ENCODE measurements around the gene PLEKHO2. TPM values are rescaled to one million over a fixed set of nuclear protein-coding genes. Genes with fewer than 3 reads are reported as not detected.
"Not testable (repeated sequence)": the region's sequence is repeated elsewhere in the genome, so short reads cannot be mapped to it uniquely, and the experiment has no call there.

Gene PLEKHO2
- total and polyA plus RNA-seq, 2 experiments from 2014 or later = 12.7 to 15.1 TPM

GRCh38 chr15:64809649-64810496 lies 31.8 kb upstream of the PLEKHO2 start:
- Histone ChIP-seq H3K4me2 (no peak overlapping the region), H3K9me2 (replicated peaks; ENCODE audit: insufficient read depth) (no peaks in the 10 kb centered on the region), H3K27ac (no peak overlapping the region), H3K4me3 (no peak overlapping the region), H3K9me3 (ENCODE audit: low read depth) (no peaks in the 10 kb centered on the region), H3K79me2 (no peaks in the 10 kb centered on the region), H3K27me3 (no peaks in the 10 kb centered on the region), H3K36me3 (replicated peaks; ENCODE audit: insufficient read depth, low read depth) (no peaks in the 10 kb centered on the region), H3K4me1 (ENCODE audit: insufficient read depth) (no peaks in the 10 kb centered on the region), H2AFZ (no peak overlapping the region), H4K20me1 (ENCODE audit: insufficient read depth, poor library complexity, severe bottlenecking) (no peaks in the 10 kb centered on the region)
- TF ChIP-seq, protein P1, sequence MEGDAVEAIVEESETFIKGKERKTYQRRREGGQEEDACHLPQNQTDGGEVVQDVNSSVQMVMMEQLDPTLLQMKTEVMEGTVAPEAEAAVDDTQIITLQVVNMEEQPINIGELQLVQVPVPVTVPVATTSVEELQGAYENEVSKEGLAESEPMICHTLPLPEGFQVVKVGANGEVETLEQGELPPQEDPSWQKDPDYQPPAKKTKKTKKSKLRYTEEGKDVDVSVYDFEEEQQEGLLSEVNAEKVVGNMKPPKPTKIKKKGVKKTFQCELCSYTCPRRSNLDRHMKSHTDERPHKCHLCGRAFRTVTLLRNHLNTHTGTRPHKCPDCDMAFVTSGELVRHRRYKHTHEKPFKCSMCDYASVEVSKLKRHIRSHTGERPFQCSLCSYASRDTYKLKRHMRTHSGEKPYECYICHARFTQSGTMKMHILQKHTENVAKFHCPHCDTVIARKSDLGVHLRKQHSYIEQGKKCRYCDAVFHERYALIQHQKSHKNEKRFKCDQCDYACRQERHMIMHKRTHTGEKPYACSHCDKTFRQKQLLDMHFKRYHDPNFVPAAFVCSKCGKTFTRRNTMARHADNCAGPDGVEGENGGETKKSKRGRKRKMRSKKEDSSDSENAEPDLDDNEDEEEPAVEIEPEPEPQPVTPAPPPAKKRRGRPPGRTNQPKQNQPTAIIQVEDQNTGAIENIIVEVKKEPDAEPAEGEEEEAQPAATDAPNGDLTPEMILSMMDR (IDR thresholded peaks at IDR 0.05; ENCODE audit: poor library complexity) = peak; percentile 99
- no peak for TF ChIP-seq EZH2phosphoT487 (IDR thresholded peaks at IDR 0.05; ENCODE audit: low read depth, severe bottlenecking, unreplicated experiment)
- peak; percentile 91 for DNase-seq (ENCODE audit: low spot score)
- WGBS (ENCODE audit: low lambda C conversion rate, missing lambda C conversion rate) = 35% methylated on average over 14 of the region's 14 CpGs

GRCh38 chr15:64810497-64811326 lies 31.0 kb upstream of the PLEKHO2 start:
- Histone ChIP-seq H3K4me2 (no peak overlapping the region), H3K36me3 (replicated peaks; ENCODE audit: insufficient read depth, low read depth) (no peaks in the 10 kb centered on the region), H3K27ac (no peak overlapping the region), H3K27me3 (no peaks in the 10 kb centered on the region), H4K20me1 (ENCODE audit: insufficient read depth, poor library complexity, severe bottlenecking) (no peaks in the 10 kb centered on the region), H3K4me1 (ENCODE audit: insufficient read depth) (no peaks in the 10 kb centered on the region), H3K9me3 (ENCODE audit: low read depth) (no peaks in the 10 kb centered on the region), H2AFZ (no peak overlapping the region), H3K9me2 (replicated peaks; ENCODE audit: insufficient read depth) (no peaks in the 10 kb centered on the region), H3K79me2 (no peaks in the 10 kb centered on the region), H3K4me3 (no peak overlapping the region)
- DNase-seq (ENCODE audit: low spot score) = no peak
- 74% methylated on average over 6 of the region's 6 CpGs for WGBS (ENCODE audit: low lambda C conversion rate, missing lambda C conversion rate)
- no peak for TF ChIP-seq EZH2phosphoT487 (IDR thresholded peaks at IDR 0.05; ENCODE audit: low read depth, severe bottlenecking, unreplicated experiment)
- TF ChIP-seq, protein P1 (IDR thresholded peaks at IDR 0.05; ENCODE audit: poor library complexity) = no peak
- no peak for TF ChIP-seq EZH2 (IDR thresholded peaks at IDR 0.05; ENCODE audit: borderline replicate concordance)

- no peaks in the 10 kb centered on the region for H3K4me1 ChIP-seq (ENCODE audit: insufficient read depth)
- H3K4me2 ChIP-seq = no peak overlapping the region
- 63% methylated on average over 6 of the region's 6 CpGs for WGBS (ENCODE audit: low lambda C conversion rate, missing lambda C conversion rate)
- no peak overlapping the region for H2AFZ ChIP-seq
- no peaks in the 10 kb centered on the region for H3K36me3 ChIP-seq (replicated peaks; ENCODE audit: insufficient read depth, low read depth)
- H3K9me2 ChIP-seq (replicated peaks; ENCODE audit: insufficient read depth) = no peaks in the 10 kb centered on the region
- H3K9me3 ChIP-seq (ENCODE audit: low read depth) = no peaks in the 10 kb centered on the region
- TF ChIP-seq, protein P1 (IDR thresholded peaks at IDR 0.05; ENCODE audit: poor library complexity) = no peak
- TF ChIP-seq EZH2phosphoT487 (IDR thresholded peaks at IDR 0.05; ENCODE audit: low read depth, severe bottlenecking, unreplicated experiment) = no peak
- no peak for TF ChIP-seq EZH2 (IDR thresholded peaks at IDR 0.05; ENCODE audit: borderline replicate concordance)
- H3K27me3 ChIP-seq = no peaks in the 10 kb centered on the region
- H3K27ac ChIP-seq = no peak overlapping the region
- no peaks in the 10 kb centered on the region for H3K79me2 ChIP-seq
- H4K20me1 ChIP-seq (ENCODE audit: insufficient read depth, poor library complexity, severe bottlenecking) = no peaks in the 10 kb centered on the region
- no peak overlapping the region for H3K4me3 ChIP-seq
- DNase-seq (ENCODE audit: low spot score) = peak; percentile 55
Observed at GRCh38 chr15:64813075-64813474, 28.6 kb upstream of the PLEKHO2 start.

DNA sequence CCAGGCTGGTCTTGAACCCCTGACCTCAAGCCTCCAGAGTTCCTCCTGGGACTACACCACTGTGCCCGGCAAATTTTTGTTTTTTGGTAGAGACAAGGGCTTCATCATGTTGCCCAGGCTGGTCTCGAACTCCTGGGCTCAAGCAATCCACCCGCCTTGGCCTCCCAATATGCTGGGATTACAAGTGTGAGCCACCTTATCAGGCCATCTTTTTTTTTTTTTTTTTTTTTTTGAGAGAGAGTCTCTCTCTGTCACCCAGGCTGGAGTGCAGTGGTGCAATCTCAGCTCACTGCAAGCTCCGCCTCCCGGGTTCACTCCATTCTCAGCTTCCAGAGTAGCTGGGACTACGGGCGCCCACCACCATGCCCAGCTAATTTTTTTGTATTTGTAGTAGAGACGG lies 27.4 kb upstream of the PLEKHO2 start:
- H3K36me3 ChIP-seq (replicated peaks; ENCODE audit: insufficient read depth, low read depth); H3K27ac ChIP-seq; H4K20me1 ChIP-seq (ENCODE audit: insufficient read depth, poor library complexity, severe bottlenecking); H3K9me3 ChIP-seq (ENCODE audit: low read depth); H3K79me2 ChIP-seq; H2AFZ ChIP-seq; DNase-seq (ENCODE audit: low spot score); H3K9me2 ChIP-seq (replicated peaks; ENCODE audit: insufficient read depth); H3K4me3 ChIP-seq; H3K4me1 ChIP-seq (ENCODE audit: insufficient read depth); H3K4me2 ChIP-seq; H3K27me3 ChIP-seq: not testable (repeated sequence)
- WGBS (ENCODE audit: low lambda C conversion rate, missing lambda C conversion rate) = 97% methylated on average over 8 of the region's 8 CpGs

DNA sequence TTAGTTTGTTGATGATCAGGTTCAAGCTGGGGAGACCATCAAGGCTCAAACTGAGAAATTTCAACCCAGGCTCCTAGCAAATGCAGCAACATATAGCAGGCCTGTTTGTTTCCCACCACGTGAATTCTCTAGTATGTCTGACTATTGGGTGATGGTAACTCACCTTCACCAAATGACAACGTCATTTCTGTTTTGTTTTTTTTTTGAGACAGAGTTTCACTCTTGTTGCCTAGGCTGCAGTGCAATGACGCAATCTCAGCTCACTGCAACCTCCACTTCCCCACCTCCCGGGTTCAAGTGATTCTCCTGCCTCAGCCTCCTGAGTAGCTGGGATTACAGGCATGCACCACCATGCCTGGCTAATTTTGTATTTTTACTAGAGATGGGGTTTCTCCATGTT lies 26.8 kb upstream of the PLEKHO2 start:
- H3K9me3 ChIP-seq (ENCODE audit: low read depth); H3K27me3 ChIP-seq; H2AFZ ChIP-seq; H3K79me2 ChIP-seq; H3K4me1 ChIP-seq (ENCODE audit: insufficient read depth); H4K20me1 ChIP-seq (ENCODE audit: insufficient read depth, poor library complexity, severe bottlenecking); DNase-seq (ENCODE audit: low spot score); H3K9me2 ChIP-seq (replicated peaks; ENCODE audit: insufficient read depth); H3K4me2 ChIP-seq; H3K27ac ChIP-seq; H3K4me3 ChIP-seq; H3K36me3 ChIP-seq (replicated peaks; ENCODE audit: insufficient read depth, low read depth): not testable (repeated sequence)
- WGBS (ENCODE audit: low lambda C conversion rate, missing lambda C conversion rate) = 87% methylated on average over 4 of the region's 4 CpGs

Measured in hepatocyte (in vitro differentiated cells).